Keratinocyte (primary cell): ENCODE data around the gene PLA2R1. TPM values are rescaled to one million over a fixed set of nuclear protein-coding genes. Genes with fewer than 3 reads are reported as not detected.

Source experiments
- DNase-seq: peaks from one replicate; pipeline ENCODE4 v3.0.0-alpha.2; 2011; ENCODE audit warnings: low read depth, missing footprints, low spot score
- FAIRE-seq: peaks from 2 replicates; lab custom pipeline; 2011; peaks lifted over from hg19 to GRCh38; lab: Jason Lieb, UNC
- H2AFZ ChIP-seq: 2 replicates; pipeline ENCODE4 v1.6.0; 2012; ENCODE audit warnings: low read length, control low read depth, inconsistent platforms; ENCODE audit not compliant: control insufficient read depth
- H3K27ac ChIP-seq: 2 replicates; pipeline ENCODE4 v1.5.1; 2011; ENCODE audit warnings: low read length; ENCODE audit not compliant: control insufficient read depth, insufficient read depth
- H3K27me3 ChIP-seq: 3 replicates; pipeline ENCODE4 v1.6.0; 2011; ENCODE audit warnings: low read length; ENCODE audit not compliant: control insufficient read depth, insufficient read depth; ENCODE audit errors: extremely low read depth
- H3K36me3 ChIP-seq, 2 experiments: 2 replicates in 1 of 2; 3 replicates in 1 of 2; pipeline ENCODE4 v1.5.1; 2011; ENCODE audit warnings: low read length in 2 of 2, mild to moderate bottlenecking in 1 of 2; ENCODE audit not compliant: control insufficient read depth in 2 of 2, insufficient read depth in 2 of 2; ENCODE audit errors: extremely low read depth in 1 of 2
- H3K4me1 ChIP-seq: 3 replicates; pipeline ENCODE4 v1.5.1; 2011; ENCODE audit warnings: low read length; ENCODE audit not compliant: control insufficient read depth, insufficient read depth; ENCODE audit errors: extremely low read depth
- H3K4me2 ChIP-seq: 3 replicates; pipeline ENCODE4 v1.6.0; 2011; ENCODE audit warnings: low read depth, low read length; ENCODE audit not compliant: control insufficient read depth, insufficient read depth; ENCODE audit errors: extremely low read depth
- H3K4me3 ChIP-seq, 3 experiments: fragments of 200-600 bp in 1 of 3; sonication (generic) in 1 of 3; 2 replicates in 2 of 3; 3 replicates in 1 of 3; pipeline ENCODE4 v1.5.1; 2011 to 2016; ENCODE audit warnings: low read length in 3 of 3, mild to moderate bottlenecking in 3 of 3, control low read depth in 2 of 3, inconsistent platforms in 1 of 3, low read depth in 1 of 3, mixed read lengths in 1 of 3, mixed run types in 1 of 3, moderate library complexity in 1 of 3; ENCODE audit not compliant: control insufficient read depth in 2 of 3, insufficient read depth in 2 of 3; ENCODE audit errors: extremely low read depth in 1 of 3
- H3K79me2 ChIP-seq: 2 replicates; pipeline ENCODE4 v1.6.0; 2012; ENCODE audit warnings: low read length; ENCODE audit not compliant: control insufficient read depth, insufficient read depth
- H3K9ac ChIP-seq: 3 replicates; pipeline ENCODE4 v1.6.0; 2011; ENCODE audit warnings: low read length; ENCODE audit not compliant: control insufficient read depth, insufficient read depth; ENCODE audit errors: extremely low read depth
- H3K9me1 ChIP-seq: 3 replicates; pipeline ENCODE4 v1.6.0; 2011; ENCODE audit warnings: low read length; ENCODE audit not compliant: control insufficient read depth, insufficient read depth; ENCODE audit errors: extremely low read depth
- H3K9me3 ChIP-seq: 2 replicates; pipeline ENCODE4 v1.5.1; 2012; ENCODE audit warnings: low read depth, low read length; ENCODE audit not compliant: control insufficient read depth
- H4K20me1 ChIP-seq: 3 replicates; pipeline ENCODE4 v1.6.0; 2011; ENCODE audit warnings: low read length; ENCODE audit not compliant: control insufficient read depth, insufficient read depth; ENCODE audit errors: extremely low read depth
- CTCF ChIP-seq, 3 experiments: IDR thresholded peaks in 1 of 3; conservative IDR thresholded peaks in 1 of 3; optimal IDR thresholded peaks in 1 of 3; 2 replicates in 2 of 3; 3 replicates in 1 of 3; pipeline versions ENCODE3 to v1.5.1; 2011; ENCODE audit warnings: low read length in 3 of 3, mild to moderate bottlenecking in 3 of 3, moderate library complexity in 2 of 3, control low read depth in 1 of 3, inconsistent platforms in 1 of 3; ENCODE audit not compliant: insufficient read depth in 2 of 3; ENCODE audit errors: extremely low read depth in 1 of 3
- EZH2 ChIP-seq: IDR thresholded peaks from one replicate; pipeline ENCODE4 v1.6.1; 2012; ENCODE audit warnings: inconsistent platforms, mild to moderate bottlenecking, low read length, moderate library complexity
- dilution Hi-C: fragments of 300-500 bp; cut with MboI; formaldehyde crosslinking; loops from one replicate; pipeline ENCODE4 v1.7.0; 2020; ENCODE audit warnings: low sequenced_read_pairs; ENCODE audit not compliant: extremely low pct_ligation_motif_present
- polyA plus RNA-seq, 5 experiments: library from polyadenylated mRNA; depleted of rRNA in 3 of 5; stranded (reverse) in 3 of 5; stranded (forward) in 1 of 5; unstranded in 1 of 5; fragments of >200 nt; gene quantifications; 1 replicate in 1 of 5; 2 replicates in 3 of 5; 3 replicates in 1 of 5; pipeline versions ENCODE4 v1.2.1 to v1.2.3, GENCODE V29; 2011 to 2012; ENCODE audit warnings: missing spikeins in 2 of 5, low read depth in 1 of 5, low replicate concordance in 1 of 5

The PLA2R1 gene
- polyA plus RNA-seq, 1 donor (not counting 4 experiments of a cell fraction or from before 2014, with no cell fraction given), result 12.3 TPM

DNA sequence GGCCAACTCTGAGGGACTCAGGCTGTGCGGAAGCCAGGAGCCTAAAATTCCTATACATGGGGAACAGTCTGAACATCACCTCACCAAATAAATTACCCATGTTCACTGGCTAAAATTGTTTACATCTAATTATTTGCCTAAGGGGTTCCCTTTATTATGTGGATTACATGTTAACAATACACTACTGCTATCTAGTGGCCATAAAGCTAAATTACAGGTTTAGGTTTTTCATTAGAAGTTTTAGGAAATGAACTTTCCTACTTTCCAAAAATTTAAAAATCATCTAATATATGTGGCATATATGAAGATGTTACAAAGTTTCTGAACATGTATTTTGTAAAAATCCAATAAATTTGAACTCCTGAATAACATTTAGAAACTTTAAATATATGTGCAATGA is 40.3 kb downstream of the PLA2R1 start:
- no peaks in the 10 kb centered on the region for H3K79me2 ChIP-seq
- no peak for FAIRE-seq
- no peak for DNase-seq
- no peaks in the 10 kb centered on the region for H3K4me1 ChIP-seq
- no peak for TF ChIP-seq EZH2
- peak in 2 of 3 experiments; percentile 6 to 34 for TF ChIP-seq CTCF (optimal IDR thresholded peaks at IDR 0.05 in 1 of 3, IDR thresholded peaks at IDR 0.05 in 1 of 3, conservative IDR thresholded peaks at IDR 0.05 in 1 of 3; ENCODE audit: extremely low read depth in 1 of 3, insufficient read depth in 2 of 3, low read length in 3 of 3)
- dilution Hi-C loops, result no loop called here
- H3K27me3 ChIP-seq, result no peaks in the 10 kb centered on the region
- peaks cover 4 to 10% of the 10 kb centered on the region in 2 experiments for H3K36me3 ChIP-seq
- H3K9ac ChIP-seq, result no peak overlapping the region
- no peaks in the 10 kb centered on the region for H3K9me3 ChIP-seq
- H3K9me1 ChIP-seq, result no peaks in the 10 kb centered on the region
- no peak overlapping the region for H3K4me3 ChIP-seq
- no peak overlapping the region for H3K4me2 ChIP-seq
- no peak overlapping the region for H2AFZ ChIP-seq
- no peak overlapping the region for H3K27ac ChIP-seq
- no peaks in the 10 kb centered on the region for H4K20me1 ChIP-seq

DNA sequence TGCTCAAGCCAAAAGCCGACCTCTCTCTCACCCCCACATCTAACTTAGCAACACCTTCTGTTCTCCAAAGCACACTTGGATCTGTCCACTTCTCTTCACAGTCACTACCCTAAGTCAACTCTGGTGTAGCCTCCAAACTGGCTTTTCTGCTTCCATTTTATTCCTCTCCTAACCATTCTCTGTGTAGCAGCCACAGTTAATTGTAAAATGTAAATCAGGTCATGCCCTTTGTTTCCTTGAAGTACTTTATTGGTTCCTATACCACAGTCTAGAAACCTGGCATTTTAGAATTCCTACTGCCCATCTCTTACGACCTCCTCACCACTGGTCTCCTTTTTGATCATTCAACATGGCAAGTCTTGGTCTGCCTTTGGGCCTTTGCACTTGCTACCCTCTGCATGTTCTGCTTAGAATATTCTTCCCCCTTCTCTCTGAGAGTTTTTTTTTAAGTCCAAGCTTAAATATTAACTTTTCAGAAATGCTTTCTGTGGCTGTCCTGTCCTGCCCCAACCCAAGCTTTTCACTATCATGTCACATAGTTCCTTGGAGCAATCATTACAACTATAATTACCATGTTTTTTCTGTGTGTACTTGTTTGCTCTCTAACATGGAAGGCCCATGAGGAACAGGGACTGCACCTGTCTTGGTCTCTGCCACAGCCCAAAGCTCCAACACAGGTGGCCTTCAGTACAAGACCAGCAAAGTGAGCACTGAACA is 42.9 kb downstream of the PLA2R1 start:
- no peak for FAIRE-seq
- dilution Hi-C loops, result no loop called here
- TF ChIP-seq EZH2 (no peak), CTCF (optimal IDR thresholded peaks at IDR 0.05 in 1 of 3, IDR thresholded peaks at IDR 0.05 in 1 of 3, conservative IDR thresholded peaks at IDR 0.05 in 1 of 3; ENCODE audit: extremely low read depth in 1 of 3, insufficient read depth in 2 of 3, low read length in 3 of 3) (no peak)

More for the DNA sequence above, 42.9 kb downstream of the PLA2R1 start:
- no peaks in the 10 kb centered on the region for H3K27me3 ChIP-seq
- no peaks in the 10 kb centered on the region for H3K9me3 ChIP-seq
- H3K27ac ChIP-seq, result no peak overlapping the region
- DNase-seq, result no peak
- no peak overlapping the region for H3K9ac ChIP-seq
- H3K4me2 ChIP-seq, result no peak overlapping the region
- H3K36me3 ChIP-seq, result peaks cover 4 to 12% of the 10 kb centered on the region in 2 experiments
- no peaks in the 10 kb centered on the region for H3K79me2 ChIP-seq
- H4K20me1 ChIP-seq, result no peaks in the 10 kb centered on the region
- no peak overlapping the region for H3K4me3 ChIP-seq
- no peaks in the 10 kb centered on the region for H3K9me1 ChIP-seq
- no peaks in the 10 kb centered on the region for H3K4me1 ChIP-seq
- H2AFZ ChIP-seq, result no peak overlapping the region
